ENCODE measurements around the gene NDST3.

DNA sequence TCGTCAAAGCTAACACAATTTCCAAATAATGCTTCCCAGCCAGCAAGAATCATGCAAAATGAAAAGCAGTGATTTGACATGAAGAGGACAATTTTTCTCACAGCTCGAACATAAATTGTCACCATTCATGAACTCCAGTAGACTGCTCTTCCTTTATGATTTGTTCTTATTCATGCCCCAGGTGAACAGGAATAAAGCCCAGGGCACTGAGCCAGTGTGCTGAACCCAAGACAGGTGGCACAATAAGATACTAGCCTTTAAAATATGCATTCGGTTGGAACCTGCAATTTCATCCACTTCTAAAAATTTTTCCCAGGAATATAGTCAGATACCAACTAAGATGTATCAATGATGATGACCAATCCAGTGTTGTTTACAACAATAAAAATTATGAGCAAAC is 178.8 kb downstream of the NDST3 start:
- TF ChIP-seq POLR2A (IDR thresholded peaks at IDR 0.05; ENCODE audit: low read length) (no peak), GATA1 (IDR thresholded peaks at IDR 0.05; ENCODE audit: low read depth, low read length) (no peak)
